ENCODE measurements around the gene CD46.

The CD46 gene

DNA sequence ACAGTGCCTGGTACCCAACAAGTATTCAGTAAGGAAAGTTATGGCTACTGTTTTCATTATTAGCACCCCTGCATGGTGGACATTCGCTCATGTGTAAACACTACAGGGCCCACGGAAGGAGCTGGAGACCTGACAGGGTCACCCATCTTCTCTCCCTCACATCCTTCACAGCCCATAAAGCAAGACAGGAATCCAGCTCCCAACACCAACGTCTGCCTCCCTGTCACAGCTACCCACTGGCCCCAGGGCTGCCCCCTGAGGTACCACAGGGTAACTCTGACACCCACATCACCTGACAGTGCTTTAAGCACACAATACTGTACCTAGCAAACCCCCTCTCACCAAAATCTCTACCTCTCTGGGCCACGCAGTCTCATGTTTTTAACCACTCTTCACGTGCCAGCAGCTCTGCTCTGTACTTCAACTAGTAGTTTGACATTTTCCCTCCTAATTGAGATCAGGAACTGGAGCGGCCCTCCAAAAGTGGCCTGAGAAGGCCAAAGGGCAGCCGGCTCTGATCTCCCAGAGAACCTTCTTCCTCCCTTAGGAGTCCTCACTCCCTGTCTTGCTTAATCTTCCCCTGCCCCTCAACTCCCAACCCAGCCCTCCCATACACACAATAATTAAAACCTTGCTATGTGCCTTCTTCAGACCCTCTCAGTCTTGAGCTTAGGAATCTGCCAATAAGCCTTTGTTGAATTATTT, 82.3 kb downstream of the CD46 start:
- TF ChIP-seq, protein P1, sequence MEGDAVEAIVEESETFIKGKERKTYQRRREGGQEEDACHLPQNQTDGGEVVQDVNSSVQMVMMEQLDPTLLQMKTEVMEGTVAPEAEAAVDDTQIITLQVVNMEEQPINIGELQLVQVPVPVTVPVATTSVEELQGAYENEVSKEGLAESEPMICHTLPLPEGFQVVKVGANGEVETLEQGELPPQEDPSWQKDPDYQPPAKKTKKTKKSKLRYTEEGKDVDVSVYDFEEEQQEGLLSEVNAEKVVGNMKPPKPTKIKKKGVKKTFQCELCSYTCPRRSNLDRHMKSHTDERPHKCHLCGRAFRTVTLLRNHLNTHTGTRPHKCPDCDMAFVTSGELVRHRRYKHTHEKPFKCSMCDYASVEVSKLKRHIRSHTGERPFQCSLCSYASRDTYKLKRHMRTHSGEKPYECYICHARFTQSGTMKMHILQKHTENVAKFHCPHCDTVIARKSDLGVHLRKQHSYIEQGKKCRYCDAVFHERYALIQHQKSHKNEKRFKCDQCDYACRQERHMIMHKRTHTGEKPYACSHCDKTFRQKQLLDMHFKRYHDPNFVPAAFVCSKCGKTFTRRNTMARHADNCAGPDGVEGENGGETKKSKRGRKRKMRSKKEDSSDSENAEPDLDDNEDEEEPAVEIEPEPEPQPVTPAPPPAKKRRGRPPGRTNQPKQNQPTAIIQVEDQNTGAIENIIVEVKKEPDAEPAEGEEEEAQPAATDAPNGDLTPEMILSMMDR (IDR thresholded peaks at IDR 0.05; ENCODE audit: insufficient read depth, low read length, poor library complexity, severe bottlenecking), result no peak
- no peak for TF ChIP-seq EZH2phosphoT487 (conservative IDR thresholded peaks at IDR 0.05; ENCODE audit: low read length)
- Histone ChIP-seq H2AFZ (ENCODE audit: low read depth, low read length, severe bottlenecking) (no peak overlapping the region), H4K20me1 (ENCODE audit: low read depth, low read length) (no peaks in the 10 kb centered on the region), H3K9me2 (replicated peaks; ENCODE audit: insufficient read depth, low read length) (no peaks in the 10 kb centered on the region), H3K79me2 (ENCODE audit: insufficient read depth, low read length) (no peaks in the 10 kb centered on the region), H3K9me3 (ENCODE audit: insufficient read depth, low read length) (no peaks in the 10 kb centered on the region), H3K4me2 (ENCODE audit: low read depth, low read length, poor library complexity, severe bottlenecking) (no peak overlapping the region), H3K36me3 (ENCODE audit: low read length) (no peaks in the 10 kb centered on the region), H3K9ac (ENCODE audit: low read length) (no peak overlapping the region), H3K4me3 (ENCODE audit: insufficient read depth, low read length, poor library complexity, severe bottlenecking) (no peak overlapping the region), H3K27ac (ENCODE audit: low read depth, low read length) (no peak overlapping the region), H3K27me3 (ENCODE audit: low read length) (no peaks in the 10 kb centered on the region), H3F3A (ENCODE audit: insufficient read depth) (no peaks in the 10 kb centered on the region)

DNA sequence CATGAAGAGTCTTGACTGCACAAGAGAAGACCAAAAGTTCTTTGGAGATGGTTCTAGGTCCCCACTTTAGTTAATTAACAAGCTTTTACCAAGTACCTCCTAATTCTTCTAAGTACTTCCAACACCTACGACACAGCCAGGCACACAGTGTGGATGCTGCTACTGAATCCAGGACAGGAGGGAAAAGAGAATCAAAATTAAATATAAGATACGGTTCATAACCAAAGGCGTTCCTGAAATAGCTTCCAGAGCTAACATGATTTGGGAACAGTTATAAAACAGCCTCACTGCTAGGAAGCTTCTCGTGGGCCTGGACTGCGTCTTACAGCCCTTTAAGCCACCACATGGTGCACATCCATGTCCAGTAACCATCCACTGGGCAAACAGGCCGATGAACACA, 84.1 kb downstream of the CD46 start:
- Histone ChIP-seq H3K27ac (ENCODE audit: low read depth, low read length) (no peak overlapping the region), H3K36me3 (ENCODE audit: low read length) (no peaks in the 10 kb centered on the region), H3F3A (ENCODE audit: insufficient read depth) (no peaks in the 10 kb centered on the region), H3K4me3 (ENCODE audit: insufficient read depth, low read length, poor library complexity, severe bottlenecking) (no peak overlapping the region), H3K9me3 (ENCODE audit: insufficient read depth, low read length) (no peaks in the 10 kb centered on the region), H2AFZ (ENCODE audit: low read depth, low read length, severe bottlenecking) (no peak overlapping the region), H3K79me2 (ENCODE audit: insufficient read depth, low read length) (no peaks in the 10 kb centered on the region), H3K27me3 (ENCODE audit: low read length) (no peaks in the 10 kb centered on the region), H3K9ac (ENCODE audit: low read length) (no peak overlapping the region), H3K9me2 (replicated peaks; ENCODE audit: insufficient read depth, low read length) (no peaks in the 10 kb centered on the region), H3K4me2 (ENCODE audit: low read depth, low read length, poor library complexity, severe bottlenecking) (no peak overlapping the region), H4K20me1 (ENCODE audit: low read depth, low read length) (no peaks in the 10 kb centered on the region)
- TF ChIP-seq, protein P1 (IDR thresholded peaks at IDR 0.05; ENCODE audit: insufficient read depth, low read length, poor library complexity, severe bottlenecking), result no peak
- no peak for TF ChIP-seq EZH2phosphoT487 (conservative IDR thresholded peaks at IDR 0.05; ENCODE audit: low read length)

DNA sequence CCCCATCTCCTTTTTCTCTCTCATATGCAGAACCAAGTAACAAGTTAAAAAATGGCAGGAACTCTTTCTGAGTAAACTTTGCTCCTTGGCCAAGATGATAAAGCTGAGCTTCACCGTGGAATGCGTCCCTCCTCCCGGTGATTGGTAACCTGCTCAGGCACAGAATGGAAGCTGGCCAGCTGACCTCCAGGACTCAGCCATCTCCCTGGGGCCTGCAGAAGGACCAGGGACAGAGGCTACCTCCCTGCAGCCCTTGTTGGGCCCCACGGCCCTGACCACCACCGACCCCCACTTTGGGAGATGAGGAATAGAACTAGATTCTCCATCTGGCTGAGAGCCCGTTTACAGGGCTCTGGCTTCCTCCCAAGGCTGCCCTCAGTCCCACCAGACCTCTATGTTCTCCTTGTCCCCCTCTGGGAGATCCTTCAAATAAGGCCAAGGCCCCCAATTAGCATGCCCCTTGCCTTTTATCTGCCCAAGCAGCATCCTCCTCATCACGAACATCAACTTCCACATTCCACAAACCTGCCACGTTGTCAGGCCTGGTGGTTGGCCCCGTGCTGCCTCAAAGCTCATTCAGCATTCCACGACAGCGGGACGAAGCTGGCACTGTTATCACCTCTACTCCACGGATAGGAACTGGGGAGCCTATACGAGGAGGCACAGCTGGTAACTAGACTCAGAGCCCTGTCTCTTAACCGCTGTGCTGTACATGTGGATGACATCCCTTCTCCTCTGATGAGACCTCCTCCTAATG, 84.9 kb downstream of the CD46 start:
- Histone ChIP-seq H2AFZ (ENCODE audit: low read depth, low read length, severe bottlenecking) (no peak overlapping the region), H4K20me1 (ENCODE audit: low read depth, low read length) (no peaks in the 10 kb centered on the region), H3K79me2 (ENCODE audit: insufficient read depth, low read length) (no peaks in the 10 kb centered on the region), H3K9ac (ENCODE audit: low read length) (no peak overlapping the region), H3F3A (ENCODE audit: insufficient read depth) (no peaks in the 10 kb centered on the region), H3K36me3 (ENCODE audit: low read length) (no peaks in the 10 kb centered on the region), H3K27ac (ENCODE audit: low read depth, low read length) (no peak overlapping the region), H3K27me3 (ENCODE audit: low read length) (no peaks in the 10 kb centered on the region), H3K9me2 (replicated peaks; ENCODE audit: insufficient read depth, low read length) (no peaks in the 10 kb centered on the region), H3K4me2 (ENCODE audit: low read depth, low read length, poor library complexity, severe bottlenecking) (no peak overlapping the region), H3K9me3 (ENCODE audit: insufficient read depth, low read length) (no peaks in the 10 kb centered on the region), H3K4me3 (ENCODE audit: insufficient read depth, low read length, poor library complexity, severe bottlenecking) (no peak overlapping the region)
- no peak for TF ChIP-seq EZH2phosphoT487 (conservative IDR thresholded peaks at IDR 0.05; ENCODE audit: low read length)

DNA sequence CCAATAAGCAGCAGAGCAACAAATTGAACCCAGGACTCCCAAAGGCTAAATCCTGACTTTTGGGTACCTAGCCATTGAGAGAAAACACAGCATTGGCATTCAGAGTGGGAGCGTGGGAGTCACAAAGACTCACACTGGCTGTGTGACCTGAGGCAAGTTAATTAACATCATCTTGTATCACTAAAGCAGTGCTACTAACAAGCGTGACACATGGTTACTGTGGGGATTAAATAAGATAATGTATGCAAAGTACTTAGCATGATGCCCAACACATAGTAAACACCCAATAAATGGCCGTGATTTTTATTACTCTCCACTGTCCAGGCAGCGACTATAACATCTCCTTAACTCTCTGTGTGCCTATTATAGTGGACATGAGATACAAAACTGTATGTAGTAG, 85.8 kb downstream of the CD46 start:
- no peaks in the 10 kb centered on the region for H4K20me1 ChIP-seq (ENCODE audit: low read depth, low read length)
- H3K4me3 ChIP-seq (ENCODE audit: insufficient read depth, low read length, poor library complexity, severe bottlenecking), result no peak overlapping the region
- H3K36me3 ChIP-seq (ENCODE audit: low read length), result no peaks in the 10 kb centered on the region
- H2AFZ ChIP-seq (ENCODE audit: low read depth, low read length, severe bottlenecking), result no peak overlapping the region
- H3F3A ChIP-seq (ENCODE audit: insufficient read depth), result no peaks in the 10 kb centered on the region
- no peaks in the 10 kb centered on the region for H3K27me3 ChIP-seq (ENCODE audit: low read length)
- H3K27ac ChIP-seq (ENCODE audit: low read depth, low read length), result no peak overlapping the region
- H3K79me2 ChIP-seq (ENCODE audit: insufficient read depth, low read length), result no peaks in the 10 kb centered on the region
- no peaks in the 10 kb centered on the region for H3K9me2 ChIP-seq (replicated peaks; ENCODE audit: insufficient read depth, low read length)
- H3K4me2 ChIP-seq (ENCODE audit: low read depth, low read length, poor library complexity, severe bottlenecking), result no peak overlapping the region
- H3K9me3 ChIP-seq (ENCODE audit: insufficient read depth, low read length), result no peaks in the 10 kb centered on the region
- no peak overlapping the region for H3K9ac ChIP-seq (ENCODE audit: low read length)
- TF ChIP-seq EZH2phosphoT487 (conservative IDR thresholded peaks at IDR 0.05; ENCODE audit: low read length), result no peak
- TF ChIP-seq, protein P1 (IDR thresholded peaks at IDR 0.05; ENCODE audit: insufficient read depth, low read length, poor library complexity, severe bottlenecking), result no peak

Measured in SU-DHL-6 (cell line).